Body of pancreas (tissue), 4 donors: Measurements from ENCODE around the gene FN3KRP.

Experiments used
- CTCF ChIP-seq, 7 experiments: fragments of 450-650 bp in 4 of 7; fragments of 200-600 bp in 3 of 7; sonication (generic) in 3 of 7; IDR thresholded peaks; one replicate each; pipeline ENCODE4 v1.5.1; 2016 to 2019; ENCODE audit warnings: antibody characterized with exemption in 7 of 7
- POLR2A ChIP-seq, 3 donors: fragments of 450-650 bp; IDR thresholded peaks; one replicate each; pipeline ENCODE4 v1.6.1; 2016; ENCODE audit warnings: antibody characterized with exemption in 3 of 3, mild to moderate bottlenecking in 2 of 3

DNA sequence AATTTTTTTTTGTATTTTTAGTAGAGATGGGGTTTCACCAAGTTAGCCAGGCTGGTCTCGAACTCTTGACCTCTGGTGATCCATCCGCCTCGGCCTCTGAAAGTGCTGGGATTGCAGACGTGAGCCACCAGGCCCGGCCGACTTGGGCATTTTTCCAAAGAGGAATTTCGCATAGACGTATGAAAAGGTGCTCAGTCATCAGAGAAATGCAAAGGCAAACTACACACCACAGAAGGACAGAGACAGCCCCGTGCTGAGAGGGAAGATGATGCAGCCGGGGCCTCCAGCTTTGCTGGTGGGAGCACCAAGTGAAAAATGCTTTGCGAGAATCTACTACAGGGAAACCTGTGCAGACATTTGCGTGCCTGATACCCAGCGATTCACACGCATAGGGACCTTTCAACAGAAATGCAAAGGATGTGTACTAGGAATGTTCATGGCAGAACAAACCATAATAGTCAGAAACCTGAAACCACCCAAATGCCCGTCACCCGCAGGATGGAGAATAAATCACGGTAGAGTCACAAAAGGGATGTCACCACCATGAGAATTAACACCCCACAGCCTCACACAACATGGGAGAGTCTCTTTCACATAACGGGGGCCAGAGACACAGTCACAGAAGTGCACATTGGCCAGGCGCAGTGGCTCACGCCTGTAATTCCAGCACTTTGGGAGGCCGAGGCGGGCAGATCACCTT lies 23.2 kb upstream of the FN3KRP start:
- TF ChIP-seq CTCF (IDR thresholded peaks at IDR 0.05) (no peak), POLR2A (IDR thresholded peaks at IDR 0.05) (no peak)
